ENCODE results near the gene CRHR1.

Gene CRHR1

GRCh38 chr17:45836047-45837044 is 52.2 kb downstream of the CRHR1 start:
- H3K27me3 ChIP-seq (ENCODE audit: control insufficient read depth, insufficient read depth, low read length) = no peaks in the 10 kb centered on the region

DNA sequence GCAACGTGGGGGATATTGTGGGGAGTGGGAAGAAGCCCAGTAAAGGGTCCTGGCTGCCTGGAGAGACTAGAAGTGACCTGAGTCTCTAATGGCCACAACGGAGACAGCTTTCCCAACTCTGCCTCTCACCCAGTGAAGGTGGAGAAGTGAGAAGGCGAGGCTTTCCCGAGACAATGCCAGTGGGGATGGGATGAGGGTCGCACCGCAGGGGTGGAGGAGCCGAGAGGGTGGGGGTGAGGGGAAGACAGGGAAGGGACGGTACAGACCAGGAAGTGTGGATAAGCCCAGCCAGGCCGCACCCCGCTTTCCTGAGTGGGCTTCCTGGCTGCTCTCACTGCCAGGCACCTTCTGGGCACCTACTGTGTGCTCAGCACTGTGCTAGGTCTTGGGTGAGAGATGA is 53.1 kb downstream of the CRHR1 start:
- Histone ChIP-seq H3K4me3 (ENCODE audit: low read length) (no peak overlapping the region), H3K9ac (ENCODE audit: low read length) (no peak overlapping the region), H3K27ac (ENCODE audit: low read depth, low read length) (no peak overlapping the region), H3K27me3 (ENCODE audit: control insufficient read depth, insufficient read depth, low read length) (no peaks in the 10 kb centered on the region), H3K4me1 (ENCODE audit: control insufficient read depth, insufficient read depth, low read length) (no peaks in the 10 kb centered on the region), H3K36me3 (ENCODE audit: control insufficient read depth, insufficient read depth, low read length) (no peaks in the 10 kb centered on the region)

More at GRCh38 chr17:45836047-45837044, 52.2 kb downstream of the CRHR1 start:
- no peak overlapping the region for H3K9ac ChIP-seq (ENCODE audit: low read length)
- H3K27ac ChIP-seq (ENCODE audit: low read depth, low read length) = no peak overlapping the region
- no peaks in the 10 kb centered on the region for H3K36me3 ChIP-seq (ENCODE audit: control insufficient read depth, insufficient read depth, low read length)
- H3K4me3 ChIP-seq (ENCODE audit: low read length) = no peak overlapping the region
- H3K4me1 ChIP-seq (ENCODE audit: control insufficient read depth, insufficient read depth, low read length) = no peaks in the 10 kb centered on the region

DNA sequence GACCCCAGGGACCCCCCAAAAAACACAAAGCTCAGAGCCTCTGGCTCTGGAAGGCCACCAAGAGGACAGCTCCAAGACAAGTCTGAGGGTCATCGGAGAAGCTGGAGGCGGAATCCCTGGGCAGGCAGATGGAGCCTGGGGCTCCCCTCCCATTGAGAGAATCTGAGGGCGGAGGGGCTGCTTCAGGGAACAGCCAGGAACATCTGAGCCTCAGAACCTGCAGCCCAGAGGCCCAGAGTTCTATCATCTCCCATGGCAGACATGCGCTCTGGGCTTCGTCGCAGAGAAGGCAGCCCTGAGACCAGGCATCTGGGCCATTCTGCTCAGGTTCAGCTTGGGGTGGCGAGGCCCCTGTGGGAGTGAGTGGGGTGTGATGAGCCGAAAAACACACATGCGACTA is 53.5 kb downstream of the CRHR1 start:
- H3K4me3 ChIP-seq (ENCODE audit: low read length) = no peak overlapping the region
- H3K9ac ChIP-seq (ENCODE audit: low read length) = no peak overlapping the region
- no peak overlapping the region for H3K27ac ChIP-seq (ENCODE audit: low read depth, low read length)
- H3K36me3 ChIP-seq (ENCODE audit: control insufficient read depth, insufficient read depth, low read length) = no peaks in the 10 kb centered on the region
- no peaks in the 10 kb centered on the region for H3K4me1 ChIP-seq (ENCODE audit: control insufficient read depth, insufficient read depth, low read length)
- no peaks in the 10 kb centered on the region for H3K27me3 ChIP-seq (ENCODE audit: control insufficient read depth, insufficient read depth, low read length)

DNA sequence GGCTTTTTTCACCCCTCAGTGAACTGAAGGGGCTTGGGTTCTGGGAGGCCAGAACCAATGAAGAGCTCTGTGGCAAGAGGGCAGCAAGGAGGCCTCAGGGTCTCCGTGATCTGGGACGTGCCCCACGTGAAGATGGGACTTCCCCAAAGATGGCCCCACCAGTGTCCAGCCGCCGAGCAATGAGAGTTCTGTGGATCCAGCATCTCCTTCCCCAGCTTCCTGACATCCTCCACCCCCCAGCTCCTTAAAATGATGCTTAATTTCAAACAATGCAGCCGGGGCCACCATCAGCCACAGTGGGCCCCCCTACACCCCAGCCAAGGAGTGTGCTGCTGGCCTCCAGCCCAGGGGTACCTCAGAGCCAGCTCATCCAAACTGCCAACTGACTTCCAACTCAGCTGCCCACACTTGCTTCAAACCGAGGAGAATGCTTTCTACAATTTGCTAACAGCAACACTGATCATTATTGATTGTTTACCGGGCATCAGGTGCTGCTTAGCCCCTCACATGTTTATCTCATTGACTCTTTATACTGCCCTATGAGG is 54.7 kb downstream of the CRHR1 start:
- Histone ChIP-seq H3K9ac (ENCODE audit: low read length) (no peak overlapping the region), H3K27me3 (ENCODE audit: control insufficient read depth, insufficient read depth, low read length) (no peaks in the 10 kb centered on the region), H3K36me3 (ENCODE audit: control insufficient read depth, insufficient read depth, low read length) (no peaks in the 10 kb centered on the region), H3K4me1 (ENCODE audit: control insufficient read depth, insufficient read depth, low read length) (no peaks in the 10 kb centered on the region), H3K27ac (ENCODE audit: low read depth, low read length) (no peak overlapping the region), H3K4me3 (ENCODE audit: low read length) (no peak overlapping the region)

DNA sequence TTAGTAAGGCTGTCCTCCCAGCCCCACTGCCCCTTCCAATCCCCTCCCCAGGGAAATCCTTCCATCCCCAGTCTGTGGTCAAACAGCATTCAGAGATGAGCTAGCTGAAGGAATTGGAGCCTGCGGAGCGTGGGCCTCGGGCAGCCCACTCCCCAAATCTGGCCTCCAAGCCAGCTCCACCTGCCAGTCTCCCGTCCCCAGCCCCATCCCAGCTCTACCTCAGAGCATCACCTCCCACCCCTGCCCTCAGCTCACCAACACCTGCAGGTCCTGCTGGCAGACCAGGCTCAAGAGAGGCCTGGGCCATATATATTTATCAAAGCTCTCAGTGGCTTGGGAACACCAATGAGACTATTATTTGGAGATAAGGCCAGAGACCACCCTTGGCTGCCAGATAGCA is 55.3 kb downstream of the CRHR1 start:
- no peaks in the 10 kb centered on the region for H3K4me1 ChIP-seq (ENCODE audit: control insufficient read depth, insufficient read depth, low read length)
- H3K27me3 ChIP-seq (ENCODE audit: control insufficient read depth, insufficient read depth, low read length) = no peaks in the 10 kb centered on the region
- no peak overlapping the region for H3K27ac ChIP-seq (ENCODE audit: low read depth, low read length)
- no peaks in the 10 kb centered on the region for H3K36me3 ChIP-seq (ENCODE audit: control insufficient read depth, insufficient read depth, low read length)
- no peak overlapping the region for H3K9ac ChIP-seq (ENCODE audit: low read length)
- no peak overlapping the region for H3K4me3 ChIP-seq (ENCODE audit: low read length)

GRCh38 chr17:45841186-45841585 is 57.1 kb downstream of the CRHR1 start:
- Histone ChIP-seq H3K27ac (ENCODE audit: low read depth, low read length) (no peak overlapping the region), H3K9ac (ENCODE audit: low read length) (no peak overlapping the region), H3K4me3 (ENCODE audit: low read length) (no peak overlapping the region), H3K4me1 (ENCODE audit: control insufficient read depth, insufficient read depth, low read length) (no peaks in the 10 kb centered on the region), H3K36me3 (ENCODE audit: control insufficient read depth, insufficient read depth, low read length) (no peaks in the 10 kb centered on the region), H3K27me3 (ENCODE audit: control insufficient read depth, insufficient read depth, low read length) (no peaks in the 10 kb centered on the region)

GRCh38 chr17:45841883-45842525 is 57.9 kb downstream of the CRHR1 start:
- Histone ChIP-seq H3K4me3 (ENCODE audit: low read length) (no peak overlapping the region), H3K4me1 (ENCODE audit: control insufficient read depth, insufficient read depth, low read length) (no peaks in the 10 kb centered on the region), H3K27me3 (ENCODE audit: control insufficient read depth, insufficient read depth, low read length) (no peaks in the 10 kb centered on the region), H3K36me3 (ENCODE audit: control insufficient read depth, insufficient read depth, low read length) (no peaks in the 10 kb centered on the region), H3K27ac (ENCODE audit: low read depth, low read length) (no peak overlapping the region), H3K9ac (ENCODE audit: low read length) (no peak overlapping the region)

- no peak overlapping the region for H3K9ac ChIP-seq (ENCODE audit: low read length)
- H3K27ac ChIP-seq (ENCODE audit: low read depth, low read length) = no peak overlapping the region
- no peaks in the 10 kb centered on the region for H3K36me3 ChIP-seq (ENCODE audit: control insufficient read depth, insufficient read depth, low read length)
- no peak overlapping the region for H3K4me3 ChIP-seq (ENCODE audit: low read length)
- H3K27me3 ChIP-seq (ENCODE audit: control insufficient read depth, insufficient read depth, low read length) = no peaks in the 10 kb centered on the region
- H3K4me1 ChIP-seq (ENCODE audit: control insufficient read depth, insufficient read depth, low read length) = no peaks in the 10 kb centered on the region
Observed at GRCh38 chr17:45843722-45844121, 59.6 kb downstream of the CRHR1 start.

DNA sequence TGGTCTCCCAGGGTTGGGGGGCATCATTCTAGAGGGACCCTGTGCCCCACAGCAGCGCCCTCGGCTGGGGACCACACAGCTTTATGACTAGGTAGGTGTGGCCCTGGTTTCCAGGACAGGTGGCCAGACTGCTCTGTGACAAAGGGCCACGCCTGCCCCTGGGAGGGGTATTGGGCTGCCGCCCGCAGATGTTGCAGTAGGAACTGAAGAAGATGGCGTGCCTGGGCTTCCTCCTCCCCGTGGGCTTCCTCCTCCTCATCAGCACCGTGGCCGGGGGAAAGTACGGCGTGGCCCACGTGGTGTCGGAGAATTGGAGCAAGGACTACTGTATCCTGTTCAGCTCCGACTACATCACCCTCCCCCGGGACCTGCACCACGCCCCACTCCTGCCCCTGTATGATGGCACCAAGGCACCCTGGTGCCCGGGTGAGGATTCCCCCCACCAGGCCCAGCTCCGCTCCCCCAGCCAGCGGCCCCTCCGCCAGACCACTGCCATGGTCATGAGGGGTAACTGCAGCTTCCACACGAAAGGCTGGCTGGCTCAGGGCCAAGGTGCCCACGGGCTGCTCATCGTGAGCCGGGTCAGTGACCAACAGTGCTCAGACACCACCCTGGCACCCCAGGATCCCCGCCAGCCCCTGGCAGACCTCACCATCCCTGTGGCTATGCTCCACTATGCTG is 60.7 kb downstream of the CRHR1 start, which contains the start of gene SPPL2C:
Gene SPPL2C (plus strand): TSS at position 187 of the 681 bp plus-strand sequence. CDS start 26 bp downstream, at position 213.
- Histone ChIP-seq H3K4me1 (ENCODE audit: control insufficient read depth, insufficient read depth, low read length) (no peaks in the 10 kb centered on the region), H3K36me3 (ENCODE audit: control insufficient read depth, insufficient read depth, low read length) (no peaks in the 10 kb centered on the region)

GRCh38 chr17:45845376-45846185 is 61.5 kb downstream of the CRHR1 start:
- Histone ChIP-seq H3K4me1 (ENCODE audit: control insufficient read depth, insufficient read depth, low read length) (no peaks in the 10 kb centered on the region), H3K27ac (ENCODE audit: low read depth, low read length) (no peak overlapping the region), H3K9ac (ENCODE audit: low read length) (no peak overlapping the region), H3K27me3 (ENCODE audit: control insufficient read depth, insufficient read depth, low read length) (peaks cover 3% of the 10 kb centered on the region), H3K4me3 (ENCODE audit: low read length) (no peak overlapping the region), H3K36me3 (ENCODE audit: control insufficient read depth, insufficient read depth, low read length) (no peaks in the 10 kb centered on the region)

More for the DNA sequence above, 60.7 kb downstream of the CRHR1 start, which contains the start of gene SPPL2C:
- Histone ChIP-seq H3K9ac (ENCODE audit: low read length) (no peak within 1 kb of the TSS), H3K4me3 (ENCODE audit: low read length) (no peak within 1 kb of the TSS), H3K27ac (ENCODE audit: low read depth, low read length) (no peak within 1 kb of the TSS), H3K27me3 (ENCODE audit: control insufficient read depth, insufficient read depth, low read length) (no peaks in the 10 kb centered on the region)

DNA sequence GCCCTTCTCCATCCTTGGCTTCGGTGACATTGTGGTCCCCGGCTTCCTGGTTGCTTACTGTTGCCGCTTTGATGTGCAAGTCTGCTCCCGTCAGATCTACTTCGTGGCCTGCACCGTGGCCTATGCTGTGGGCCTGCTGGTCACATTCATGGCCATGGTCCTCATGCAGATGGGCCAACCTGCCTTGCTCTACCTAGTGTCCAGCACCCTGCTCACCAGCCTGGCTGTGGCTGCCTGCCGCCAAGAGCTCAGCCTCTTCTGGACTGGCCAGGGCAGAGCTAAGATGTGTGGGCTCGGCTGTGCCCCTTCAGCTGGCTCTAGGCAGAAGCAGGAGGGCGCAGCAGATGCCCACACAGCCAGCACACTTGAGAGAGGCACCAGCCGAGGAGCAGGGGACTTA is 62.1 kb downstream of the CRHR1 start:
- no peak overlapping the region for H3K27ac ChIP-seq (ENCODE audit: low read depth, low read length)
- no peak overlapping the region for H3K4me3 ChIP-seq (ENCODE audit: low read length)
- peaks cover 3% of the 10 kb centered on the region for H3K27me3 ChIP-seq (ENCODE audit: control insufficient read depth, insufficient read depth, low read length)
- H3K36me3 ChIP-seq (ENCODE audit: control insufficient read depth, insufficient read depth, low read length) = no peaks in the 10 kb centered on the region
- no peaks in the 10 kb centered on the region for H3K4me1 ChIP-seq (ENCODE audit: control insufficient read depth, insufficient read depth, low read length)
- H3K9ac ChIP-seq (ENCODE audit: low read length) = no peak overlapping the region

All from rectal smooth muscle tissue (tissue), 1 donor.